GM12878 (cell line): ENCODE measurements around the gene LRRC52. TPM values are rescaled to one million over a fixed set of nuclear protein-coding genes. Genes with fewer than 3 reads are reported as not detected.

Source experiments
- ATAC-seq: fragments of 200-7000 bp; cut with Tn5 transposase; 3 replicates; pipeline ENCODE4 v1.9.1; 2020; ENCODE audit warnings: mild to moderate bottlenecking, moderate library complexity
- BruUV-seq: library from RNA; stranded (reverse); fragments of 400-500 nt; replicated peaks from 2 replicates; lab custom pipeline; 2021; lab: Mats Ljungman, UMichigan
- CTCF ChIA-PET: fragments of 300-600 bp; sonication (Branson Sonifier 250); formaldehyde crosslinking; extraction: SDS; loops from one replicate; lab custom pipeline; 2021; ENCODE audit warnings: inconsistent platforms; lab: Yijun Ruan, JAX
- POLR2A ChIA-PET: fragments of 350-600 bp; formaldehyde crosslinking; extraction: SDS; loops from one replicate; lab custom pipeline; 2021; ENCODE audit warnings: inconsistent platforms; lab: Charles Lee
- RAD21 ChIA-PET: fragments of 300-600 bp; sonication (Branson Sonifier 250); formaldehyde crosslinking; loops from one replicate; lab custom pipeline; 2023; ENCODE audit warnings: antibody characterized with exemption; ENCODE audit not compliant: unreplicated experiment; lab: Charles Lee
- SMC1A ChIA-PET: fragments of 300-600 bp; sonication (Branson Sonifier 250); formaldehyde crosslinking; loops from one replicate; lab custom pipeline; 2023; ENCODE audit not compliant: unreplicated experiment, uncharacterized antibody; lab: Charles Lee
- DNase-seq: peaks from one replicate; pipeline ENCODE4 v3.0.0-alpha.2; 2011; ENCODE audit warnings: low read depth, low spot score
- FAIRE-seq: peaks from 3 replicates; lab custom pipeline; 2011; peaks lifted over from hg19 to GRCh38; lab: Jason Lieb, UNC
- H2AFZ ChIP-seq: 2 replicates; pipeline ENCODE4 v1.6.0; 2011; ENCODE audit warnings: low read depth, low read length, control low read depth; ENCODE audit not compliant: control insufficient read depth
- H3K27ac ChIP-seq: 2 replicates; pipeline ENCODE4 v1.5.1; 2011; ENCODE audit warnings: control low read depth; ENCODE audit not compliant: control insufficient read depth, insufficient read depth
- H3K27me3 ChIP-seq, 2 experiments: replicated peaks in 1 of 2; 2 replicates each; pipeline versions ENCODE4 v1.6.0 to v1.6.1; 2011; ENCODE audit warnings: low read length in 1 of 2; ENCODE audit not compliant: control insufficient read depth in 2 of 2, insufficient read depth in 2 of 2
- H3K36me3 ChIP-seq, 2 experiments: 2 replicates each; pipeline ENCODE4 v1.5.1; 2011; ENCODE audit warnings: low read length in 1 of 2; ENCODE audit not compliant: control insufficient read depth in 2 of 2, insufficient read depth in 2 of 2
- H3K4me1 ChIP-seq: 2 replicates; pipeline ENCODE4 v1.6.1; 2011; ENCODE audit warnings: mild to moderate bottlenecking, low read length, moderate library complexity, mixed read lengths; ENCODE audit not compliant: control insufficient read depth, insufficient read depth
- H3K4me2 ChIP-seq: 2 replicates; pipeline ENCODE4 v1.6.0; 2011; ENCODE audit warnings: control low read depth; ENCODE audit not compliant: control insufficient read depth, insufficient read depth
- H3K4me3 ChIP-seq: fragments of 200-600 bp; sonication (generic); 2 replicates; pipeline ENCODE4 v1.5.1; 2016
- H3K79me2 ChIP-seq: 2 replicates; pipeline ENCODE4 v1.6.0; 2011; ENCODE audit warnings: low read length; ENCODE audit not compliant: control insufficient read depth, insufficient read depth
- H3K9ac ChIP-seq: 2 replicates; pipeline ENCODE4 v1.8.0; 2011; ENCODE audit warnings: low read length, control low read depth, mixed read lengths; ENCODE audit not compliant: control insufficient read depth, insufficient read depth
- H3K9me3 ChIP-seq: replicated peaks from 3 replicates; pipeline ENCODE4 v1.5.1; 2011; ENCODE audit warnings: mild to moderate bottlenecking, low read length; ENCODE audit not compliant: control insufficient read depth, insufficient read depth
- H4K20me1 ChIP-seq: 2 replicates; pipeline ENCODE4 v1.6.0; 2011; ENCODE audit not compliant: control insufficient read depth, insufficient read depth
- FOXM1 ChIP-seq: IDR thresholded peaks from 2 replicates; pipeline ENCODE4 v1.6.1; 2012; ENCODE audit warnings: low read depth, mild to moderate bottlenecking, inconsistent platforms, low read length, moderate library complexity
- IKZF1 ChIP-seq: fragments of 450-650 bp; conservative IDR thresholded peaks from 2 replicates; pipeline ENCODE4 v1.6.1; 2017; ENCODE audit warnings: antibody characterized with exemption, mild to moderate bottlenecking
- IKZF2 ChIP-seq, 2 experiments: fragments of 450-650 bp; IDR thresholded peaks; 2 replicates each; pipeline ENCODE4 v1.6.1; 2017; ENCODE audit warnings: mild to moderate bottlenecking in 2 of 2, moderate library complexity in 2 of 2
- RFX5 ChIP-seq: IDR thresholded peaks from 2 replicates; pipeline ENCODE4 v1.6.1; 2011; ENCODE audit warnings: low read depth, low read length, improper control_type of control experiment
- SMAD1 ChIP-seq: fragments of 450-650 bp; IDR thresholded peaks from 2 replicates; pipeline ENCODE4 v1.6.1; 2018; ENCODE audit warnings: mild to moderate bottlenecking, low read depth; ENCODE audit not compliant: partially characterized antibody
- SP1 ChIP-seq: IDR thresholded peaks from one replicate; pipeline ENCODE4 v1.6.1; 2011; ENCODE audit warnings: low read depth, low read length
- TAF1 ChIP-seq: IDR thresholded peaks from 2 replicates; pipeline ENCODE4 v1.6.1; 2011; ENCODE audit warnings: mild to moderate bottlenecking, low read depth, low read length, borderline replicate concordance
- WGBS: methylation state at CpG from one replicate; pipeline ENCODE4 v1.1.6; 2016; ENCODE audit warnings: low lambda C conversion rate; ENCODE audit not compliant: insufficient replicate concordance, insufficient coverage; ENCODE audit errors: missing lambda C conversion rate; 5-methylcytosine and 5-hydroxymethylcytosine counted together
- in situ Hi-C: fragments of 300-500 bp; cut with MboI; formaldehyde crosslinking; loops from 9 replicates; pipeline ENCODE4 v1.14.3; 2018; ENCODE audit warnings: mixed read lengths
- intact Hi-C: fragments of 100-400 bp; cut with micrococcal nuclease; formaldehyde crosslinking; loops from one replicate; pipeline ENCODE4 v1.14.2; 2022; ENCODE audit not compliant: unreplicated experiment
- polyA plus RNA-seq, 11 experiments: library from polyadenylated mRNA; depleted of rRNA in 4 of 11; unstranded in 6 of 11; stranded (reverse) in 5 of 11; fragments of >200 nt; fragmentation: Nextera tagmentation in 4 of 11; fragmentation: Illumina TruSeq in 1 of 11; extraction: Ambion mirVana in 4 of 11; extraction: Trizol in 1 of 11; gene quantifications; 1 replicate in 1 of 11; 2 replicates in 10 of 11; pipeline versions ENCODE4 v1.2.1 to v1.2.3, GENCODE V29; 2011 to 2016; ENCODE audit warnings: inconsistent platforms in 2 of 11, missing spikeins in 2 of 11, low read depth in 1 of 11
- total RNA-seq, 4 experiments: library from RNA; depleted of rRNA in 3 of 4; stranded (reverse); fragments of >200 nt in 3 of 4; fragmentation: Illumina TruSeq in 1 of 4; extraction: Trizol in 1 of 4; gene quantifications; 2 replicates each; pipeline versions ENCODE4 v1.2.1 to v1.2.3, GENCODE V29; 2013 to 2021
- TF ChIP-seq, protein P1 (sequence below): fragments of 450-650 bp; formaldehyde crosslinking; IDR thresholded peaks from 2 replicates; pipeline ENCODE4 v1.4.0; 2020; ENCODE audit warnings: mild to moderate bottlenecking, moderate library complexity
- TF ChIP-seq, protein P2 (sequence below): fragments of 450-650 bp; IDR thresholded peaks from 2 replicates; pipeline ENCODE4 v1.6.1; 2017; ENCODE audit warnings: mild to moderate bottlenecking, moderate library complexity
- TF ChIP-seq, protein P3 (sequence below): IDR thresholded peaks from 2 replicates; pipeline ENCODE4 v1.6.1; 2011; ENCODE audit warnings: borderline replicate concordance, low read depth, mild to moderate bottlenecking, moderate library complexity, mixed read lengths, low read length; ENCODE audit not compliant: insufficient read depth; ENCODE audit errors: extremely low read length
- TF ChIP-seq, protein P4 (sequence below): IDR thresholded peaks from 2 replicates; pipeline ENCODE4 v1.6.1; 2011; ENCODE audit warnings: mild to moderate bottlenecking, low read depth, low read length, moderate library complexity; ENCODE audit not compliant: insufficient replicate concordance
- TF ChIP-seq, protein P5 (sequence below): IDR thresholded peaks from 2 replicates; pipeline ENCODE4 v1.6.1; 2011; ENCODE audit warnings: low read depth, low read length, improper control_type of control experiment, borderline replicate concordance

LRRC52 gene
- total and polyA plus RNA-seq, 10 of the 15 experiments (the other 5 are each of a cell fraction or from before 2014, with no cell fraction given) = not detected

DNA sequence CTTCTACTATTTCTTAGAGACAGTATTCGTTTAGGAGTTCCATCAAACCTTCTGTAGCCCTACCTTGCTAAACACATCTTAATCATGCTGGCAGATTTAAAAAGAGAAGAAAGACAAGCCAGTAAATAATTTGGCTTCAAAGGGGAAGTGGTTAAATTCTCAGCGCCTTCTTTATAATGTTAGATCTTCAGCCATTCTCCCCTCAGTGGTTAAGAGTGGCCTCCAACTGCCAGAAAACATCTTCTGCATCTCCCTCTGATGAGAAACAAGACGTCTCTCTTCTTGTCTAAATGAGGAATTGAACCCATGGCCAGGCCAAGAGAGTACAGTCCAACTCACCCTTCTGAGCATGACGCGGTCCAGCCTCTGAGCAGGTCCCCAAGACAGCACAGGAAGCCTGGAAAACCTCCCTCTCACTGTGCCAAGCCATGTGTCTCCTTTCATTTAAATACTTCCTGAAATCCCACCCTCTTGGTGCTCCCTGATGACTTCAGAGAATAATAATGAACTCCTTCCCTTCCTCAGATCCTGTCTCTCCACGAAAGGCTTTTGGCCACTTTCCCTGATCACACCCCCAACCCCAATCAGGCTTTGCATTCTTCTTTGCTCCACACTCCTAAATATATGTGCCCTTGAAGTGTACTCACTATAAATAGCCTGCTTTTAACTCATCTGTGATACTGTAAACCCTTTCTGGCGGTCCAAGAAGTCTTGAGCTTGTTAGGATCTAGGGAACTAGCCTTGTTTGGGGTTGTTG is 16.4 kb upstream of the LRRC52 start:
- Histone ChIP-seq H3K9me3 (no peaks in the 10 kb centered on the region), H3K4me3 (no peak overlapping the region), H3K27ac (no peak overlapping the region), H3K4me2 (no peak overlapping the region), H3K9ac (no peak overlapping the region), H4K20me1 (no peaks in the 10 kb centered on the region; the same call in 1 of the 2 replicates), H2AFZ (no peak overlapping the region), H3K4me1 (no peaks in the 10 kb centered on the region), H3K36me3 (no peaks in the 10 kb centered on the region), H3K27me3 (no peaks in the 10 kb centered on the region; a peak in 1 of 4 replicates), H3K79me2 (no peaks in the 10 kb centered on the region)
- TF ChIP-seq, protein P1, sequence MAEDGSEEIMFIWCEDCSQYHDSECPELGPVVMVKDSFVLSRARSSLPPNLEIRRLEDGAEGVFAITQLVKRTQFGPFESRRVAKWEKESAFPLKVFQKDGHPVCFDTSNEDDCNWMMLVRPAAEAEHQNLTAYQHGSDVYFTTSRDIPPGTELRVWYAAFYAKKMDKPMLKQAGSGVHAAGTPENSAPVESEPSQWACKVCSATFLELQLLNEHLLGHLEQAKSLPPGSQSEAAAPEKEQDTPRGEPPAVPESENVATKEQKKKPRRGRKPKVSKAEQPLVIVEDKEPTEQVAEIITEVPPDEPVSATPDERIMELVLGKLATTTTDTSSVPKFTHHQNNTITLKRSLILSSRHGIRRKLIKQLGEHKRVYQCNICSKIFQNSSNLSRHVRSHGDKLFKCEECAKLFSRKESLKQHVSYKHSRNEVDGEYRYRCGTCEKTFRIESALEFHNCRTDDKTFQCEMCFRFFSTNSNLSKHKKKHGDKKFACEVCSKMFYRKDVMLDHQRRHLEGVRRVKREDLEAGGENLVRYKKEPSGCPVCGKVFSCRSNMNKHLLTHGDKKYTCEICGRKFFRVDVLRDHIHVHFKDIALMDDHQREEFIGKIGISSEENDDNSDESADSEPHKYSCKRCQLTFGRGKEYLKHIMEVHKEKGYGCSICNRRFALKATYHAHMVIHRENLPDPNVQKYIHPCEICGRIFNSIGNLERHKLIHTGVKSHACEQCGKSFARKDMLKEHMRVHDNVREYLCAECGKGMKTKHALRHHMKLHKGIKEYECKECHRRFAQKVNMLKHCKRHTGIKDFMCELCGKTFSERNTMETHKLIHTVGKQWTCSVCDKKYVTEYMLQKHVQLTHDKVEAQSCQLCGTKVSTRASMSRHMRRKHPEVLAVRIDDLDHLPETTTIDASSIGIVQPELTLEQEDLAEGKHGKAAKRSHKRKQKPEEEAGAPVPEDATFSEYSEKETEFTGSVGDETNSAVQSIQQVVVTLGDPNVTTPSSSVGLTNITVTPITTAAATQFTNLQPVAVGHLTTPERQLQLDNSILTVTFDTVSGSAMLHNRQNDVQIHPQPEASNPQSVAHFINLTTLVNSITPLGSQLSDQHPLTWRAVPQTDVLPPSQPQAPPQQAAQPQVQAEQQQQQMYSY = no peak
- TF ChIP-seq TAF1 (no peak), RFX5 (no peak), SP1 (no peak), FOXM1 (no peak), IKZF1 (no peak), SMAD1 (no peak), IKZF2 (IDR thresholded peaks at IDR 0.05) (no peak)
- TF ChIP-seq, protein P2, sequence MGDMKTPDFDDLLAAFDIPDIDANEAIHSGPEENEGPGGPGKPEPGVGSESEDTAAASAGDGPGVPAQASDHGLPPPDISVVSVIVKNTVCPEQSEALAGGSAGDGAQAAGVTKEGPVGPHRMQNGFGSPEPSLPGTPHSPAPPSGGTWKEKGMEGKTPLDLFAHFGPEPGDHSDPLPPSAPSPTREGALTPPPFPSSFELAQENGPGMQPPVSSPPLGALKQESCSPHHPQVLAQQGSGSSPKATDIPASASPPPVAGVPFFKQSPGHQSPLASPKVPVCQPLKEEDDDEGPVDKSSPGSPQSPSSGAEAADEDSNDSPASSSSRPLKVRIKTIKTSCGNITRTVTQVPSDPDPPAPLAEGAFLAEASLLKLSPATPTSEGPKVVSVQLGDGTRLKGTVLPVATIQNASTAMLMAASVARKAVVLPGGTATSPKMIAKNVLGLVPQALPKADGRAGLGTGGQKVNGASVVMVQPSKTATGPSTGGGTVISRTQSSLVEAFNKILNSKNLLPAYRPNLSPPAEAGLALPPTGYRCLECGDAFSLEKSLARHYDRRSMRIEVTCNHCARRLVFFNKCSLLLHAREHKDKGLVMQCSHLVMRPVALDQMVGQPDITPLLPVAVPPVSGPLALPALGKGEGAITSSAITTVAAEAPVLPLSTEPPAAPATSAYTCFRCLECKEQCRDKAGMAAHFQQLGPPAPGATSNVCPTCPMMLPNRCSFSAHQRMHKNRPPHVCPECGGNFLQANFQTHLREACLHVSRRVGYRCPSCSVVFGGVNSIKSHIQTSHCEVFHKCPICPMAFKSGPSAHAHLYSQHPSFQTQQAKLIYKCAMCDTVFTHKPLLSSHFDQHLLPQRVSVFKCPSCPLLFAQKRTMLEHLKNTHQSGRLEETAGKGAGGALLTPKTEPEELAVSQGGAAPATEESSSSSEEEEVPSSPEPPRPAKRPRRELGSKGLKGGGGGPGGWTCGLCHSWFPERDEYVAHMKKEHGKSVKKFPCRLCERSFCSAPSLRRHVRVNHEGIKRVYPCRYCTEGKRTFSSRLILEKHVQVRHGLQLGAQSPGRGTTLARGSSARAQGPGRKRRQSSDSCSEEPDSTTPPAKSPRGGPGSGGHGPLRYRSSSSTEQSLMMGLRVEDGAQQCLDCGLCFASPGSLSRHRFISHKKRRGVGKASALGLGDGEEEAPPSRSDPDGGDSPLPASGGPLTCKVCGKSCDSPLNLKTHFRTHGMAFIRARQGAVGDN = no peak
- TF ChIP-seq, protein P3, sequence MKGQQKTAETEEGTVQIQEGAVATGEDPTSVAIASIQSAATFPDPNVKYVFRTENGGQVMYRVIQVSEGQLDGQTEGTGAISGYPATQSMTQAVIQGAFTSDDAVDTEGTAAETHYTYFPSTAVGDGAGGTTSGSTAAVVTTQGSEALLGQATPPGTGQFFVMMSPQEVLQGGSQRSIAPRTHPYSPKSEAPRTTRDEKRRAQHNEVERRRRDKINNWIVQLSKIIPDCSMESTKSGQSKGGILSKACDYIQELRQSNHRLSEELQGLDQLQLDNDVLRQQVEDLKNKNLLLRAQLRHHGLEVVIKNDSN = no peak
- TF ChIP-seq, protein P4, sequence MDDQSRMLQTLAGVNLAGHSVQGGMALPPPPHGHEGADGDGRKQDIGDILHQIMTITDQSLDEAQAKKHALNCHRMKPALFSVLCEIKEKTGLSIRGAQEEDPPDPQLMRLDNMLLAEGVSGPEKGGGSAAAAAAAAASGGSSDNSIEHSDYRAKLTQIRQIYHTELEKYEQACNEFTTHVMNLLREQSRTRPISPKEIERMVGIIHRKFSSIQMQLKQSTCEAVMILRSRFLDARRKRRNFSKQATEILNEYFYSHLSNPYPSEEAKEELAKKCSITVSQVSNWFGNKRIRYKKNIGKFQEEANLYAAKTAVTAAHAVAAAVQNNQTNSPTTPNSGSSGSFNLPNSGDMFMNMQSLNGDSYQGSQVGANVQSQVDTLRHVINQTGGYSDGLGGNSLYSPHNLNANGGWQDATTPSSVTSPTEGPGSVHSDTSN = no peak
- TF ChIP-seq, protein P5, sequence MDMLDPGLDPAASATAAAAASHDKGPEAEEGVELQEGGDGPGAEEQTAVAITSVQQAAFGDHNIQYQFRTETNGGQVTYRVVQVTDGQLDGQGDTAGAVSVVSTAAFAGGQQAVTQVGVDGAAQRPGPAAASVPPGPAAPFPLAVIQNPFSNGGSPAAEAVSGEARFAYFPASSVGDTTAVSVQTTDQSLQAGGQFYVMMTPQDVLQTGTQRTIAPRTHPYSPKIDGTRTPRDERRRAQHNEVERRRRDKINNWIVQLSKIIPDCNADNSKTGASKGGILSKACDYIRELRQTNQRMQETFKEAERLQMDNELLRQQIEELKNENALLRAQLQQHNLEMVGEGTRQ = no peak
- in situ Hi-C loops = no loop called here
- ChIA-PET RAD21 (no interaction called here), CTCF (no interaction called here), SMC1A (no interaction called here), POLR2A (no interaction called here)
- no peak for FAIRE-seq
- no peak for DNase-seq
- WGBS = 14% methylated on average over 7 of the region's 7 CpGs
- ATAC-seq = no peak
- intact Hi-C loops = no loop called here
- BruUV-seq = no TSS peak
